ENCODE results near the gene RPL19. TPM values are rescaled to one million over a fixed set of nuclear protein-coding genes. Genes with fewer than 3 reads are reported as not detected.
A peak's percentile ranks its signal among the peaks of the same experiment; 100 is the strongest.
"Not testable (repeated sequence)": the region's sequence is repeated elsewhere in the genome, so short reads cannot be mapped to it uniquely, and the experiment has no call there.

The RPL19 gene
- total and polyA plus RNA-seq, 8 donors = 925 to 1,714 (median 1,229) TPM

- no peaks in the 10 kb centered on the region for H3K9me3 ChIP-seq
- 22 to 31% methylated on average over 2 of the region's 2 CpGs for WGBS, 2 donors
- no peak for DNase-seq
- no peak for FAIRE-seq
- intact Hi-C loops (cut with DNase I) = no loop called here
- peak in 1 of 4 donors; percentile 8 for ATAC-seq
- no peak for TF ChIP-seq CTCF (IDR thresholded peaks at IDR 0.05)
- H3K36me3 ChIP-seq = no peaks in the 10 kb centered on the region
- H3K4me1 ChIP-seq = peaks cover 0 to 21% (median 13%) of the 10 kb centered on the region in 3 donors
- H3K27me3 ChIP-seq = no peaks in the 10 kb centered on the region
- no peak overlapping the region for H3K27ac ChIP-seq
- H3K4me3 ChIP-seq = no peak overlapping the region
Measured at GRCh38 chr17:39167476-39167875, 32.6 kb upstream of the RPL19 start.

GRCh38 chr17:39168503-39168902 lies 31.6 kb upstream of the RPL19 start:
- DNase-seq; H3K4me3 ChIP-seq; H3K36me3 ChIP-seq; FAIRE-seq; ATAC-seq; intact Hi-C loops (cut with DNase I); H3K27ac ChIP-seq; H3K27me3 ChIP-seq; H3K9me3 ChIP-seq: not testable (repeated sequence)
- peaks cover 0 to 21% (median 13%) of the 10 kb centered on the region in 3 donors for H3K4me1 ChIP-seq
- 96 to 97% methylated on average over 10 of the region's 10 CpGs for WGBS, 2 donors

GRCh38 chr17:39169101-39169500 lies 31.0 kb upstream of the RPL19 start:
- H3K27me3 ChIP-seq = no peaks in the 10 kb centered on the region
- no peak for DNase-seq
- FAIRE-seq = no peak
- H3K27ac ChIP-seq = no peak overlapping the region
- intact Hi-C loops (cut with DNase I) = no loop called here
- no peak for TF ChIP-seq CTCF (IDR thresholded peaks at IDR 0.05)
- ATAC-seq = no peak
- H3K4me1 ChIP-seq = peaks cover 0 to 19% (median 13%) of the 10 kb centered on the region in 3 donors
- H3K36me3 ChIP-seq = no peaks in the 10 kb centered on the region
- no peak overlapping the region for H3K4me3 ChIP-seq
- H3K9me3 ChIP-seq = no peaks in the 10 kb centered on the region
- WGBS, 2 donors = 92 to 93% methylated on average over 14 of the region's 14 CpGs

GRCh38 chr17:39169518-39169917 lies 30.6 kb upstream of the RPL19 start:
- 87 to 92% methylated on average over 3 of the region's 3 CpGs for WGBS, 2 donors
- intact Hi-C loops (cut with DNase I) = no loop called here
- DNase-seq = no peak

GRCh38 chr17:39170109-39170508 lies 30.0 kb upstream of the RPL19 start:
- no peak overlapping the region for H3K4me3 ChIP-seq
- intact Hi-C loops (cut with DNase I) = no loop called here
- no peak overlapping the region for H3K27ac ChIP-seq
- TF ChIP-seq CTCF (IDR thresholded peaks at IDR 0.05) = no peak
- H3K4me1 ChIP-seq = peaks cover 0 to 17% (median 11%) of the 10 kb centered on the region in 3 donors
- DNase-seq (no peak), ATAC-seq (no peak), FAIRE-seq (no peak)
- no peaks in the 10 kb centered on the region for H3K36me3 ChIP-seq
- WGBS, 2 donors = 82 to 86% methylated on average over 4 of the region's 4 CpGs
- H3K27me3 ChIP-seq = no peaks in the 10 kb centered on the region
- H3K9me3 ChIP-seq = no peaks in the 10 kb centered on the region

More at GRCh38 chr17:39169518-39169917, 30.6 kb upstream of the RPL19 start:
- Histone ChIP-seq H3K4me3 (no peak overlapping the region), H3K9me3 (no peaks in the 10 kb centered on the region), H3K27me3 (no peaks in the 10 kb centered on the region), H3K27ac (no peak overlapping the region), H3K36me3 (no peaks in the 10 kb centered on the region), H3K4me1 (peaks cover 0 to 17% (median 13%) of the 10 kb centered on the region in 3 donors)
- TF ChIP-seq CTCF (IDR thresholded peaks at IDR 0.05) = no peak
- FAIRE-seq (no peak), ATAC-seq (no peak)
